K562 (cell line): Measurements from ENCODE around the gene VAMP8. TPM values are rescaled to one million over a fixed set of nuclear protein-coding genes. Genes with fewer than 3 reads are reported as not detected.
A peak's percentile ranks its signal among the peaks of the same experiment; 100 is the strongest.

Experiments
- BDP1 ChIP-seq: IDR thresholded peaks from 3 replicates; pipeline ENCODE4 v1.6.1; 2011; ENCODE audit not compliant: insufficient read length, insufficient read depth
- CAMTA2 ChIP-seq: fragments of 250-450 bp; sonication (Bioruptor Pico); conservative IDR thresholded peaks from 2 replicates; pipeline ENCODE4 v1.5.1; 2022
- CREBBP ChIP-seq: IDR thresholded peaks from one replicate; pipeline ENCODE4 v1.6.1; 2012; ENCODE audit warnings: low read depth, mild to moderate bottlenecking, control low read depth, inconsistent platforms, low read length
- CSDE1 ChIP-seq, 2 experiments: fragments of 450-650 bp; IDR thresholded peaks; 2 replicates each; pipeline ENCODE4 v1.6.1; 2016; ENCODE audit warnings: mild to moderate bottlenecking in 1 of 2
- GTF2E2 ChIP-seq: fragments of 200-800 bp; sonication (Bioruptor generic); IDR thresholded peaks from 2 replicates; pipeline ENCODE4 v1.6.1; 2016; ENCODE audit warnings: missing genetic modification characterization, missing compliant biosample characterization
- HEY1 ChIP-seq: fragments of 250-450 bp; sonication (Bioruptor Pico); IDR thresholded peaks from 2 replicates; pipeline ENCODE4 v1.5.0; 2020; ENCODE audit warnings: mild to moderate bottlenecking, moderate library complexity, borderline replicate concordance
- NFIC ChIP-seq: fragments of 450-650 bp; IDR thresholded peaks from 2 replicates; pipeline ENCODE4 v1.6.1; 2017; ENCODE audit warnings: mild to moderate bottlenecking, inconsistent platforms
- NR2F6 ChIP-seq: fragments of 450-650 bp; formaldehyde crosslinking; IDR thresholded peaks from 2 replicates; pipeline ENCODE4 v1.4.0; 2020; ENCODE audit warnings: mild to moderate bottlenecking
- ZFP36 ChIP-seq: fragments of 150-350 bp; IDR thresholded peaks from 2 replicates; pipeline ENCODE4 v1.6.1; 2018; ENCODE audit warnings: low read length, low read depth; ENCODE audit not compliant: partially characterized antibody
- ZKSCAN8 ChIP-seq: fragments of 200-800 bp; sonication (Bioruptor generic); IDR thresholded peaks from 2 replicates; pipeline ENCODE4 v1.6.1; 2016; ENCODE audit warnings: missing genetic modification characterization, missing compliant biosample characterization
- ZNF146 ChIP-seq: IDR thresholded peaks from one replicate; pipeline ENCODE4 v1.6.1; 2018; ENCODE audit warnings: missing compliant biosample characterization; ENCODE audit not compliant: unreplicated experiment
- ZNF318 ChIP-seq, 2 experiments: fragments of 450-650 bp; IDR thresholded peaks; 2 replicates each; pipeline ENCODE4 v1.6.1; 2016; ENCODE audit warnings: mild to moderate bottlenecking in 2 of 2, borderline replicate concordance in 1 of 2, low read depth in 1 of 2, moderate library complexity in 1 of 2
- ZNF644 ChIP-seq: fragments of 200-800 bp; sonication (Bioruptor generic); IDR thresholded peaks from 2 replicates; pipeline ENCODE4 v1.6.1; 2016; ENCODE audit warnings: low read depth, missing genetic modification characterization, missing compliant biosample characterization
- polyA plus RNA-seq, 8 experiments: library from polyadenylated mRNA; depleted of rRNA in 4 of 8; stranded (reverse) in 5 of 8; unstranded in 3 of 8; fragments of >200 nt; fragmentation: Nextera tagmentation in 2 of 8; fragmentation: Illumina TruSeq in 1 of 8; extraction: Ambion mirVana in 2 of 8; extraction: Trizol in 1 of 8; gene quantifications; 2 replicates each; pipeline versions ENCODE4 v1.2.1 to v1.2.3, GENCODE V29; 2011 to 2014; ENCODE audit warnings: inconsistent platforms in 1 of 8, missing spikeins in 1 of 8
- total RNA-seq, 7 experiments: library from RNA; depleted of rRNA in 6 of 7; stranded (reverse); fragments of >200 nt in 6 of 7; fragmentation: Illumina TruSeq in 2 of 7; extraction: Trizol in 2 of 7; gene quantifications; 2 replicates each; pipeline versions ENCODE4 v1.2.1 to v1.2.3, GENCODE V29; 2011 to 2021; ENCODE audit warnings: low replicate concordance in 1 of 7
- TF ChIP-seq, protein P1 (sequence below): fragments of 450-650 bp; IDR thresholded peaks from 2 replicates; pipeline ENCODE4 v1.6.1; 2016; ENCODE audit warnings: missing biosample characterization, missing genetic modification characterization
- TF ChIP-seq, protein P2 (sequence below): sonication (generic); formaldehyde crosslinking; IDR thresholded peaks from 2 replicates; pipeline ENCODE4 v1.8.0; 2022; ENCODE audit warnings: missing genetic modification reagents, mild to moderate bottlenecking, moderate library complexity, borderline replicate concordance
- TF ChIP-seq, protein P3 (sequence below): fragments of 200-800 bp; sonication (Bioruptor generic); IDR thresholded peaks from 2 replicates; pipeline ENCODE4 v1.6.1; 2017; ENCODE audit warnings: missing genetic modification characterization, missing compliant biosample characterization

Gene VAMP8
- total and polyA plus RNA-seq, 9 of the 15 experiments (the other 6 are each of a cell fraction or from before 2014, with no cell fraction given), result 107 to 571 (median 248) TPM

GRCh38 chr2:85577386-85578242 lies at the start of gene VAMP8 (continued):
- TF ChIP-seq, protein P1, sequence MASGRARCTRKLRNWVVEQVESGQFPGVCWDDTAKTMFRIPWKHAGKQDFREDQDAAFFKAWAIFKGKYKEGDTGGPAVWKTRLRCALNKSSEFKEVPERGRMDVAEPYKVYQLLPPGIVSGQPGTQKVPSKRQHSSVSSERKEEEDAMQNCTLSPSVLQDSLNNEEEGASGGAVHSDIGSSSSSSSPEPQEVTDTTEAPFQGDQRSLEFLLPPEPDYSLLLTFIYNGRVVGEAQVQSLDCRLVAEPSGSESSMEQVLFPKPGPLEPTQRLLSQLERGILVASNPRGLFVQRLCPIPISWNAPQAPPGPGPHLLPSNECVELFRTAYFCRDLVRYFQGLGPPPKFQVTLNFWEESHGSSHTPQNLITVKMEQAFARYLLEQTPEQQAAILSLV (tag), result no peak
- peak; percentile 73 for TF ChIP-seq ZFP36
- TF ChIP-seq BDP1, result no peak
- TF ChIP-seq ZNF146 (CRISPR knock-in tag), result no peak
- TF ChIP-seq, protein P2, sequence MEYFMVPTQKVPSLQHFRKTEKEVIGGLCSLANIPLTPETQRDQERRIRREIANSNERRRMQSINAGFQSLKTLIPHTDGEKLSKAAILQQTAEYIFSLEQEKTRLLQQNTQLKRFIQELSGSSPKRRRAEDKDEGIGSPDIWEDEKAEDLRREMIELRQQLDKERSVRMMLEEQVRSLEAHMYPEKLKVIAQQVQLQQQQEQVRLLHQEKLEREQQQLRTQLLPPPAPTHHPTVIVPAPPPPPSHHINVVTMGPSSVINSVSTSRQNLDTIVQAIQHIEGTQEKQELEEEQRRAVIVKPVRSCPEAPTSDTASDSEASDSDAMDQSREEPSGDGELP, result no peak
- TF ChIP-seq ZKSCAN8 (CRISPR knock-in tag), result no peak; the same call in 1 of the 2 replicates
- TF ChIP-seq GTF2E2 (tag), result no peak; the same call in none of the 2 replicates
- TF ChIP-seq ZNF644 (tag), result peak; percentile 26; the same call in 1 of the 2 replicates
- TF ChIP-seq CREBBP, result no peak
- no peak for TF ChIP-seq NR2F6 (CRISPR knock-in tag)
- no peak for TF ChIP-seq CSDE1 (IDR thresholded peaks at IDR 0.05)
- TF ChIP-seq, protein P3, sequence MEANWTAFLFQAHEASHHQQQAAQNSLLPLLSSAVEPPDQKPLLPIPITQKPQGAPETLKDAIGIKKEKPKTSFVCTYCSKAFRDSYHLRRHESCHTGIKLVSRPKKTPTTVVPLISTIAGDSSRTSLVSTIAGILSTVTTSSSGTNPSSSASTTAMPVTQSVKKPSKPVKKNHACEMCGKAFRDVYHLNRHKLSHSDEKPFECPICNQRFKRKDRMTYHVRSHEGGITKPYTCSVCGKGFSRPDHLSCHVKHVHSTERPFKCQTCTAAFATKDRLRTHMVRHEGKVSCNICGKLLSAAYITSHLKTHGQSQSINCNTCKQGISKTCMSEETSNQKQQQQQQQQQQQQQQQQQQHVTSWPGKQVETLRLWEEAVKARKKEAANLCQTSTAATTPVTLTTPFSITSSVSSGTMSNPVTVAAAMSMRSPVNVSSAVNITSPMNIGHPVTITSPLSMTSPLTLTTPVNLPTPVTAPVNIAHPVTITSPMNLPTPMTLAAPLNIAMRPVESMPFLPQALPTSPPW (CRISPR knock-in tag), result no peak; the same call in 1 of the 2 replicates
- TF ChIP-seq HEY1 (CRISPR knock-in tag), result no peak
- no peak for TF ChIP-seq CAMTA2 (CRISPR knock-in tag)
- no peak for TF ChIP-seq NFIC
- TF ChIP-seq ZNF318 (IDR thresholded peaks at IDR 0.05; ENCODE audit: borderline replicate concordance in 1 of 2, low read depth in 1 of 2), result no peak
